HEK293T (cell line): ENCODE measurements around the gene SLC22A31.
"Not testable (repeated sequence)": the region's sequence is repeated elsewhere in the genome, so short reads cannot be mapped to it uniquely, and the experiment has no call there.

ENCODE experiments used
- CTCF ChIA-PET: fragments of 350-600 bp; formaldehyde crosslinking; extraction: SDS; loops from one replicate; lab custom pipeline; 2021; ENCODE audit warnings: antibody characterized with exemption, inconsistent platforms; lab: Yijun Ruan, JAX
- POLR2A ChIA-PET: fragments of 350-600 bp; formaldehyde crosslinking; extraction: SDS; loops from one replicate; lab custom pipeline; 2020; ENCODE audit warnings: antibody characterized with exemption, inconsistent platforms; lab: Yijun Ruan, JAX
- DNase-seq: peaks from one replicate; pipeline ENCODE4 v3.0.0; 2012; ENCODE audit warnings: mixed read lengths; ENCODE audit errors: extremely low spot score
- ARNT ChIP-seq: fragments of 450-650 bp; IDR thresholded peaks from 2 replicates; pipeline ENCODE4 v1.6.1; 2017; ENCODE audit warnings: mild to moderate bottlenecking
- BHLHE40 ChIP-seq: fragments of 450-650 bp; IDR thresholded peaks from 2 replicates; pipeline ENCODE4 v1.6.1; 2016; ENCODE audit warnings: mild to moderate bottlenecking, moderate library complexity, borderline replicate concordance
- CTBP1 ChIP-seq: fragments of 450-650 bp; IDR thresholded peaks from 2 replicates; pipeline ENCODE4 v1.6.1; 2016; ENCODE audit warnings: borderline replicate concordance
- ELF4 ChIP-seq: fragments of 450-650 bp; IDR thresholded peaks from 2 replicates; pipeline ENCODE4 v1.6.1; 2017; ENCODE audit warnings: antibody characterized with exemption
- FOXA1 ChIP-seq: fragments of 450-650 bp; IDR thresholded peaks from 2 replicates; pipeline ENCODE4 v1.6.1; 2016; ENCODE audit warnings: mild to moderate bottlenecking
- FOXK2 ChIP-seq: fragments of 450-650 bp; IDR thresholded peaks from 2 replicates; pipeline ENCODE4 v1.6.1; 2016; ENCODE audit warnings: mild to moderate bottlenecking
- FOXM1 ChIP-seq: fragments of 450-650 bp; IDR thresholded peaks from 2 replicates; pipeline ENCODE4 v1.6.1; 2017; ENCODE audit warnings: mild to moderate bottlenecking, borderline replicate concordance
- HDGF ChIP-seq: fragments of 450-650 bp; IDR thresholded peaks from 2 replicates; pipeline ENCODE4 v1.6.1; 2017; ENCODE audit warnings: antibody characterized with exemption, borderline replicate concordance
- L3MBTL2 ChIP-seq: fragments of 450-650 bp; conservative IDR thresholded peaks from 2 replicates; pipeline ENCODE4 v1.6.1; 2016; ENCODE audit warnings: mild to moderate bottlenecking
- LEF1 ChIP-seq: fragments of 450-650 bp; IDR thresholded peaks from 2 replicates; pipeline ENCODE4 v1.6.1; 2017; ENCODE audit warnings: mild to moderate bottlenecking, borderline replicate concordance
- NFRKB ChIP-seq: fragments of 450-650 bp; IDR thresholded peaks from 2 replicates; pipeline ENCODE4 v1.6.1; 2016; ENCODE audit warnings: mild to moderate bottlenecking, moderate library complexity
- PKNOX1 ChIP-seq: fragments of 450-650 bp; IDR thresholded peaks from 2 replicates; pipeline ENCODE4 v1.6.1; 2016
- SP1 ChIP-seq: fragments of 450-650 bp; IDR thresholded peaks from 2 replicates; pipeline ENCODE4 v1.6.1; 2017
- SUZ12 ChIP-seq: fragments of 450-650 bp; IDR thresholded peaks from 2 replicates; pipeline ENCODE4 v1.6.1; 2016; ENCODE audit warnings: mild to moderate bottlenecking
- TARDBP ChIP-seq: fragments of 450-650 bp; IDR thresholded peaks from 2 replicates; pipeline ENCODE4 v1.6.1; 2016
- ZNF384 ChIP-seq: fragments of 450-650 bp; IDR thresholded peaks from 2 replicates; pipeline ENCODE4 v1.6.1; 2016

SLC22A31 gene

GRCh38 chr16:89200124-89200849 is at the start of gene SLC22A31:
Gene SLC22A31, minus strand, starts transcription at chr16:89200537. Its CDS starts 36 bp downstream, at chr16:89200501.
- DNase-seq = no peak
- TF ChIP-seq FOXK2 (no peak), SUZ12 (no peak), HDGF (no peak), FOXM1 (no peak), CTBP1 (no peak), PKNOX1 (no peak)
- CTCF ChIA-PET = no interaction called here
- POLR2A ChIA-PET = no interaction called here

DNA sequence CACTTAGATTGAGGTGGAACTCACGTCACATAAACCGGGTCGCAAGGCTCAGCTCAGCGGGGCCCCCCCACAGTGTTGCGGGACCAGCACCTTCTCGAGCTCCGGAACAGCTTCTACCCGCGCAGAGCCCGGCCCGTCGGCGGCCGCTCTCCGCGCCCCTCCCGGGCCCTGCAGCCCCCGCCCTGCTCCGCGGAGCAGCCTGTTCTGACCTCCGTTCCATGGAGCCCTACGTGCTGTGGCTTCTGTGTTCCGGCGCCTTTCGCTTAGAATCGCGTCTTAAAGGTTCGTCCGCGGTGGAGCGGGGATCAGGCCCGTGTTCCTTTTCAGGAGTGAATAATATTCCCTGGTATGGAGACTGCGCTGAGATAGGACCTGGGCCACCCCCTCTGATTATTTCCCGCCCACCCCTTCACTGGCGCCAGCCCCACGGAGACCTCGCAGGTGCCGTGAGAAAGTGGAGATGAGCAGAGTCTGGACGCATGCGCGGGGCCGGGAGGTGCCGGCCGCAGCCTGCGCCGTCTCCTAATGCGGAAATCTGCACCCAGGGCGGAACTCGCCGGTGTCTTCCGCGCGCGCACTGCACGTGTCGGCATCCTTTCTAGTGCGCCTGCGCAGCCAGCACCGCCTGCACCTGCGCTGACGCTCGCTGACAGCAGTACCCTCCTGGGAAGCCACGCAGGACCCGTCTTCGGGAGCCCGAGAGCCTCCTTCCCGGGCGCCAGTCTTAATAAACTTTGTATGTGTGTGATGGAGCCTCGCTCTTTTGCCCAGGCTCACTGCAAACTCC is 48.1 kb upstream of the SLC22A31 start:
- CTCF ChIA-PET = no interaction called here
- no peak for DNase-seq
- POLR2A ChIA-PET = interaction anchor here (0.9 to 1.4 kb wide), 3 partner anchors 45 to 366 kb away, joined by 3 to 7 read pairs (median 3); no protein-coding TSS in a partner anchor
- TF ChIP-seq HDGF (no peak), PKNOX1 (no peak), BHLHE40 (no peak), ELF4 (no peak), FOXA1 (no peak), SUZ12 (no peak), NFRKB (no peak), LEF1 (no peak), L3MBTL2 (no peak), SP1 (no peak)

- POLR2A ChIA-PET = interaction anchor here (0.6 to 1.4 kb wide), 7 partner anchors 17 to 367 kb away, joined by 3 to 7 read pairs (median 3); partner anchors contain the start of gene ACSF3
- CTCF ChIA-PET = interaction anchor here (1.5 kb wide), 1 partner anchor 41 kb away, joined by 3 read pairs; no protein-coding TSS in a partner anchor
- DNase-seq = not testable (repeated sequence)
Observed at GRCh38 chr16:89247734-89248075, 47.4 kb upstream of the SLC22A31 start.

- DNase-seq = peak; percentile 97
- TF ChIP-seq L3MBTL2 = 0 out of 2 replicates have a peak, but pooled peaks have one; percentile 23
- TF ChIP-seq FOXA1 = no peak
- ChIA-PET CTCF (interaction anchor here (0.7 to 1.5 kb wide), 2 partner anchors 42 to 60 kb away, joined by 3 read pairs; no protein-coding TSS in a partner anchor), POLR2A (interaction anchor here (0.6 to 1.4 kb wide), 7 partner anchors 18 to 368 kb away, joined by 3 to 7 read pairs (median 3); partner anchors contain the start of gene ACSF3)
Observed at GRCh38 chr16:89246903-89247733, 46.8 kb upstream of the SLC22A31 start.

DNA sequence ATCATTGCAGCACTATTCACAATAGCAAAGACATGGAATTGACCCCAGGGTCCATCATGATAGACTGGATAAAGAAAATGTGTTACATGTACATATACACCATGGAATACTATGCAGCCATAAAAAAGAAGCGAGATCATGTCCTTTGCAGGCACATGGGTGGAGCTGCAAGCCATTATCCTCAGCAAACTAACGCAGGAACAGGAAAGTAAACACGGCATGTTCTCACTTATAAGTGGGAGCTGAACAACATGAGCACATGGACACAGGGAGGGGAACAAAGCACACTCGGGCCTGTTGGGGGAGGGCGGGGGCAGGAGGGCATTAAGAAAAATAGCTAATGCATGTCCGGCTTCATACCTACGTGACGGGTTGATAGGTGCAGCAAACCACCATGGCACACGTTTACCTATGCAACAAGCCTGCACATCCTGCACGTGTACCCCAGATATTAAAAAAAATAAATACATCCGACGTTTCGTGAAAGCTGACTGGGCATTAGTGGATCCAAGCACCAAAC is 46.1 kb upstream of the SLC22A31 start:
- ChIA-PET POLR2A (no interaction called here), CTCF (interaction anchor here (0.7 to 1.5 kb wide), 2 partner anchors 43 to 61 kb away, joined by 3 read pairs; no protein-coding TSS in a partner anchor)
- no peak for DNase-seq
- TF ChIP-seq ARNT (no peak), HDGF (no peak), BHLHE40 (no peak), FOXK2 (no peak), NFRKB (no peak), FOXA1 (no peak), TARDBP (no peak), FOXM1 (no peak), LEF1 (no peak), ZNF384 (no peak), CTBP1 (no peak), SUZ12 (no peak), PKNOX1 (no peak), ELF4 (no peak), SP1 (no peak), L3MBTL2 (no peak)

DNA sequence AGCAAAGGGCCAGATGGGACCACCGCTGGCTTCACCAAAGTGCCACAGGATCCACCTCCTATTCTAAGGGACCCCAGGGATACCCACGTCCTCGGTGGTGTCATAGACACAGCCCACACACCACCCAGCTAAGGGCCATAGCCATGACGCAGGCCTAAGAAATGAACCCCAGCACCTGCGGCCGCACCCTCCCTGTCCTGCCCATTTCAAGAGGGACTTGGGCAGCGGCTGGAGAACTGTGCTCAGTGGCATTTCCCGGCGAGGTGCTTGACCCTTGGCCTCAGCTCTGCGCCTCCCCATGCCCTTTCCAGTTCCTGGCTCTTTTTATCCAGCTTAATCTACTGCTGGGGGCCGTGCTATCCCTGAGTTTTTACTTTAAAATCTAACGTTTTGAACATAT is 44.4 kb upstream of the SLC22A31 start:
- TF ChIP-seq SUZ12 (no peak), PKNOX1 (no peak), HDGF (no peak), FOXA1 (no peak), FOXK2 (no peak), ARNT (no peak), ELF4 (no peak), CTBP1 (no peak), SP1 (no peak), L3MBTL2 (no peak), FOXM1 (no peak), ZNF384 (no peak), TARDBP (no peak), LEF1 (no peak), BHLHE40 (no peak), NFRKB (no peak)
- POLR2A ChIA-PET = no interaction called here
- CTCF ChIA-PET = interaction anchor here (0.7 kb wide), 1 partner anchor 64 kb away, joined by 3 read pairs; no protein-coding TSS in a partner anchor

DNA sequence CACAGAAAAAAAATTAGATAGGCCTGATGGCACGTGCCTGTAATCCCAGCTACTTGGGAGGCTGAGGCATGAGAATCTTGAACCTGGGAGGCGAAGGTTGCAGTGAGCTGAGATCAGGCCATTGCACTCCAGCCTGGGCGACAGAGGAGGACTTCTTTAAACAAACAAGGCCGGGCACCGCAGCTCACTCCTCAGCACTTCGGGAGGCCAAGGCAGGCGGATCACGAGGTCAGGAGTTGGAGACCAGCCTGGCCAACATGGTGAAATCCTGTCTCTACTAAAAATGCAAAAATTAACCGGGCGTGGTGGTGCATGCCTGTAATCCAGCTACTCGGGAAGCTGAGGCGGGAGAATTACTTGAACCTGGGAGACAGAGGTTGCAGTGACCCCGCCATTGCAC is 43.9 kb upstream of the SLC22A31 start:
- POLR2A ChIA-PET, CTCF ChIA-PET, DNase-seq: not testable (repeated sequence)

More for the DNA sequence above, 44.4 kb upstream of the SLC22A31 start:
- DNase-seq = no peak
